ENCODE results near the gene PHYKPL. TPM values are rescaled to one million over a fixed set of nuclear protein-coding genes. Genes with fewer than 3 reads are reported as not detected.
A peak's percentile ranks its signal among the peaks of the same experiment; 100 is the strongest.

The PHYKPL gene
- total RNA-seq, 1 experiment from 2014 or later: 41.7 TPM

DNA sequence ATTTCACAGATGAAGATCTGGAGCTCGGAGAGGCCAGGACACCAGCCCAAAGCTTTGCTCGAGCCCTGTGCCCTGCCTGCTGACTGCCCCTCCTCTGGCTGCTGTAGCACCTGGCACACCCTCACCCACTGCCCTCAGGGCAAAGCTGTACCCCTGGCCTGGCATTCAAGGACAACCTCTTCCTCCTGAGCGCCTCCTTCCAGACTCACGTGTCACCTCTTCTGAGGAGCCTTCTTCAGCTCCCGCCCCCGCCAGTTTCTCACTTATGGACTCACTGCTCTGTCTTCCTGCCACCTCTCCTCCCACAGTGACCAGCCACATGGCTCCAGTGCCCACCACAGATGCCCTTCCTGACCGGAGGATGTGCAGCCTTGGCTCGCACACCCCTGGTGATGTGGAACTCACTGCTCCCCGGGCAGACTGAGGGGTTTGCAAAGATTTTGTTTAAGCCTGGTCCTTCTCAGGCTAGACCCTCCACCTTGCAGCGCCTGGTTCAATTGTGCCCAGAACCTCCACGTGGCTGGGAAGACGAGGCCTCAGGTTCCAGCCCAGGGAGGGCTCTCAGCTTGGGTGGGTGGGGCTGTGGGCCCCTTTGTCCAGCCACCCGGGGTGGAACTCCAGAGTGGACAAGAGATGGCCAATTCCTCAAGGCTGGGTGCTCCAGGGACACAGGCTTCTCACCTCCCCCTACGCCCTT is 46.6 kb upstream of the PHYKPL start:
- peaks cover 8% of the 10 kb centered on the region for H3K27me3 Mint-ChIP-seq (ENCODE audit: low read depth)
- ChIA-PET CTCF (interaction anchor here (0.6 to 3.5 kb wide), 10 partner anchors 11 to 553 kb away, joined by 3 to 34 read pairs (median 4); partner anchors contain the start of gene COL23A1), POLR2A (no interaction called here)
- peaks cover 4% of the 10 kb centered on the region for H3K4me1 Mint-ChIP-seq
- DNase-seq (ENCODE audit: low spot score) (no peak), ATAC-seq (no peak)
- no peak for TF ChIP-seq CREM (CRISPR knock-in tag; IDR thresholded peaks at IDR 0.05)
- TF ChIP-seq, protein P1, sequence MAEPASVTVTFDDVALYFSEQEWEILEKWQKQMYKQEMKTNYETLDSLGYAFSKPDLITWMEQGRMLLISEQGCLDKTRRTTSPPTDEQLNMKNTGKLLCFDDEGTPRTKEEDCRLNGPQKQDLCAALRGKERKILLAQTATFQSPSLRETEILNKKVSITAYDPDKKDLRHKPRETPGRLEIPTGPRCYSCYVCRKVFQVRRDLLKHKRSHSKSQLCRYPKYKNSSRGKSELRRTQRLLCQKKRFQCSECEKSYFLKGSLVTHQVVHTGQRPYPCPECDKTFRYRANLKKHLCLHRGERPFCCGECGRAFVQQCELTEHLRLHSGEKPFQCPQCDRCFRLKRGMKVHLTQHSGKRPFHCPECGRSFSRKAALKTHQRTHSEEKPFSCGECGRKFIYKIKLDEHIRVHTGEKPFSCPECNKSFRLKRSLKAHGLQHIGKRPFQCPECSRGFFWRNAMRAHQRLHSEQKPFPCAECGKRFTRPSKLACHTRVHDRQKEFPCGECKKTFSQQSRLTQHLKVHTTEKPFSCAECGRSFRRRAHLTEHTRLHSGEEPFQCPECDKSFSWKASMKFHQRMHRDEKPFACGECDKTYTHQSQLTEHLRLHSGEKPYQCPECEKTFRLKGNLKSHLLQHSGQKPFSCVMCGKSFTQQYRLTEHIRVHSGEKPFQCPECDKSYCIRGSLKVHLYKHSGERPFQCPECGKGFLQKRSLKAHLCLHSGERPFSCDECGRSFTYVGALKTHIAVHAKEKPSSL (CRISPR knock-in tag; conservative IDR thresholded peaks at IDR 0.05): no peak
- no peak for TF ChIP-seq ZNF219 (CRISPR knock-in tag; IDR thresholded peaks at IDR 0.05; ENCODE audit: borderline replicate concordance)
- TF ChIP-seq CBFB (CRISPR knock-in tag; IDR thresholded peaks at IDR 0.05; ENCODE audit: low read depth): no peak
- no peak for TF ChIP-seq FOXJ3 (CRISPR knock-in tag; IDR thresholded peaks at IDR 0.05; ENCODE audit: borderline replicate concordance)
- TF ChIP-seq, protein P2, sequence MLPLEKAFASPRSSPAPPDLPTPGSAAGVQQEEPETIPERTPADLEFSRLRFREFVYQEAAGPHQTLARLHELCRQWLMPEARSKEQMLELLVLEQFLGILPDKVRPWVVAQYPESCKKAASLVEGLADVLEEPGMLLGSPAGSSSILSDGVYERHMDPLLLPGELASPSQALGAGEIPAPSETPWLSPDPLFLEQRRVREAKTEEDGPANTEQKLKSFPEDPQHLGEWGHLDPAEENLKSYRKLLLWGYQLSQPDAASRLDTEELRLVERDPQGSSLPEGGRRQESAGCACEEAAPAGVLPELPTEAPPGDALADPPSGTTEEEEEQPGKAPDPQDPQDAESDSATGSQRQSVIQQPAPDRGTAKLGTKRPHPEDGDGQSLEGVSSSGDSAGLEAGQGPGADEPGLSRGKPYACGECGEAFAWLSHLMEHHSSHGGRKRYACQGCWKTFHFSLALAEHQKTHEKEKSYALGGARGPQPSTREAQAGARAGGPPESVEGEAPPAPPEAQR (CRISPR knock-in tag; IDR thresholded peaks at IDR 0.05): no peak
- TF ChIP-seq NFYB (CRISPR knock-in tag; conservative IDR thresholded peaks at IDR 0.05; ENCODE audit: low read depth): no peak
- TF ChIP-seq GRHL2 (CRISPR knock-in tag; IDR thresholded peaks at IDR 0.05; ENCODE audit: insufficient replicate concordance, severe bottlenecking): no peak
- no peak for TF ChIP-seq FOXK1 (CRISPR knock-in tag; IDR thresholded peaks at IDR 0.05)
- TF ChIP-seq ETV6 (CRISPR knock-in tag; IDR thresholded peaks at IDR 0.05): no peak
- TF ChIP-seq, protein P3, sequence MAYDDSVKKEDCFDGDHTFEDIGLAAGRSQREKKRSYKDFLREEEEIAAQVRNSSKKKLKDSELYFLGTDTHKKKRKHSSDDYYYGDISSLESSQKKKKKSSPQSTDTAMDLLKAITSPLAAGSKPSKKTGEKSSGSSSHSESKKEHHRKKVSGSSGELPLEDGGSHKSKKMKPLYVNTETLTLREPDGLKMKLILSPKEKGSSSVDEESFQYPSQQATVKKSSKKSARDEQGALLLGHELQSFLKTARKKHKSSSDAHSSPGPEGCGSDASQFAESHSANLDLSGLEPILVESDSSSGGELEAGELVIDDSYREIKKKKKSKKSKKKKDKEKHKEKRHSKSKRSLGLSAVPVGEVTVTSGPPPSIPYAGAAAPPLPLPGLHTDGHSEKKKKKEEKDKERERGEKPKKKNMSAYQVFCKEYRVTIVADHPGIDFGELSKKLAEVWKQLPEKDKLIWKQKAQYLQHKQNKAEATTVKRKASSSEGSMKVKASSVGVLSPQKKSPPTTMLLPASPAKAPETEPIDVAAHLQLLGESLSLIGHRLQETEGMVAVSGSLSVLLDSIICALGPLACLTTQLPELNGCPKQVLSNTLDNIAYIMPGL (CRISPR knock-in tag; IDR thresholded peaks at IDR 0.05): no peak
- peaks cover 16% of the 10 kb centered on the region for H3K9me3 Mint-ChIP-seq
- peaks cover 6% of the 10 kb centered on the region; the same call in 1 of the 2 replicates for H3K36me3 Mint-ChIP-seq
- H3K4me3 Mint-ChIP-seq: no peak overlapping the region
- H3K27ac Mint-ChIP-seq: peak overlapping the region; percentile 24; the same call in 1 of the 2 replicates

DNA sequence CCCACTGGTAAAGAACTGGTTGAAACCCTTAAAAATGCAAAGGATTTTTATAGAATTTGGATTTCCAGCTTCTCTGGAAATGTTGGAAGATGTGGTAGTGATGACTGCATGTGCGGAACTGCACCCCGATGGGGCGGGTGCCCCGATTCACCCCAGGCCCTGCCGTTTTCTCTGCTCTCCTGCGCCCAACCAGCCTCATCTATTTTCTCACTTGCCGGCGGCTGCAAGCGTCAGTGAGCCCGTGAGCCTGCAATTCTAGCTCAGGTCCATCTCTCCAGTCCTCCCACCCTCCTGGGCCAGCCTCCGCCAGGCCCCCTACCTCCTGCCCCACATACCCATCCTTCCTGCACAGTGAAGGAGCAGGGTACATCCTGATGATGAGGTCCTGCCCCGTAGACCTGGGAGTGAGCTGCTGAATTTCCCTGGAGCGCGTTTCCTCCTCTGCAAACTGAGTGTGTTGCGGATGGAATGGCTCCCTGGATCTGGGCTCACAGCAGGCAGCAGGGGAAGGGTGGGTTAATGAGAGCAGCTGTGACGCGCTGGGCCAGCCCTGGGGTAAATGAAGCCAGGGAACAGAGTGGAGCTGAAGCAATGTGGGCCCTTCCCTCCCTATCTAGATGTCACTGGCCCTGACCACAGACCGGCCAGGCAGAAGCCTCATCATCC is 45.9 kb upstream of the PHYKPL start:
- CTCF ChIA-PET: interaction anchor here (0.6 to 3.5 kb wide), 7 partner anchors 12 to 553 kb away, joined by 3 to 34 read pairs (median 4); partner anchors contain the start of gene COL23A1
- Mint-ChIP-seq H3K27ac (no peak overlapping the region), H3K9me3 (peaks cover 11% of the 10 kb centered on the region), H3K4me3 (no peak overlapping the region), H3K4me1 (peaks cover 4% of the 10 kb centered on the region), H3K27me3 (ENCODE audit: low read depth) (peaks cover 8% of the 10 kb centered on the region), H3K36me3 (peaks cover 6% of the 10 kb centered on the region; the same call in 1 of the 2 replicates)
- POLR2A ChIA-PET: no interaction called here
- ATAC-seq: no peak
- no peak for DNase-seq (ENCODE audit: low spot score)
- no peak for TF ChIP-seq IRF2 (CRISPR knock-in tag; IDR thresholded peaks at IDR 0.05; ENCODE audit: borderline replicate concordance, low read depth)
- TF ChIP-seq, protein P4, sequence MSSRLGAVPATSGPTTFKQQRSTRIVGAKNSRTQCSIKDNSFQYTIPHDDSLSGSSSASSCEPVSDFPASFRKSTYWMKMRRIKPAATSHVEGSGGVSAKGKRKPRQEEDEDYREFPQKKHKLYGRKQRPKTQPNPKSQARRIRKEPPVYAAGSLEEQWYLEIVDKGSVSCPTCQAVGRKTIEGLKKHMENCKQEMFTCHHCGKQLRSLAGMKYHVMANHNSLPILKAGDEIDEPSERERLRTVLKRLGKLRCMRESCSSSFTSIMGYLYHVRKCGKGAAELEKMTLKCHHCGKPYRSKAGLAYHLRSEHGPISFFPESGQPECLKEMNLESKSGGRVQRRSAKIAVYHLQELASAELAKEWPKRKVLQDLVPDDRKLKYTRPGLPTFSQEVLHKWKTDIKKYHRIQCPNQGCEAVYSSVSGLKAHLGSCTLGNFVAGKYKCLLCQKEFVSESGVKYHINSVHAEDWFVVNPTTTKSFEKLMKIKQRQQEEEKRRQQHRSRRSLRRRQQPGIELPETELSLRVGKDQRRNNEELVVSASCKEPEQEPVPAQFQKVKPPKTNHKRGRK (CRISPR knock-in tag; IDR thresholded peaks at IDR 0.05; ENCODE audit: borderline replicate concordance): no peak
- no peak for TF ChIP-seq GTF2I (CRISPR knock-in tag; conservative IDR thresholded peaks at IDR 0.05)
- TF ChIP-seq, protein P5, sequence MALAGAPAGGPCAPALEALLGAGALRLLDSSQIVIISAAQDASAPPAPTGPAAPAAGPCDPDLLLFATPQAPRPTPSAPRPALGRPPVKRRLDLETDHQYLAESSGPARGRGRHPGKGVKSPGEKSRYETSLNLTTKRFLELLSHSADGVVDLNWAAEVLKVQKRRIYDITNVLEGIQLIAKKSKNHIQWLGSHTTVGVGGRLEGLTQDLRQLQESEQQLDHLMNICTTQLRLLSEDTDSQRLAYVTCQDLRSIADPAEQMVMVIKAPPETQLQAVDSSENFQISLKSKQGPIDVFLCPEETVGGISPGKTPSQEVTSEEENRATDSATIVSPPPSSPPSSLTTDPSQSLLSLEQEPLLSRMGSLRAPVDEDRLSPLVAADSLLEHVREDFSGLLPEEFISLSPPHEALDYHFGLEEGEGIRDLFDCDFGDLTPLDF (CRISPR knock-in tag; IDR thresholded peaks at IDR 0.05): no peak
- TF ChIP-seq TEAD1 (CRISPR knock-in tag; IDR thresholded peaks at IDR 0.05): no peak
- TF ChIP-seq TEAD4 (CRISPR knock-in tag; IDR thresholded peaks at IDR 0.05): no peak
- TF ChIP-seq, protein P6, sequence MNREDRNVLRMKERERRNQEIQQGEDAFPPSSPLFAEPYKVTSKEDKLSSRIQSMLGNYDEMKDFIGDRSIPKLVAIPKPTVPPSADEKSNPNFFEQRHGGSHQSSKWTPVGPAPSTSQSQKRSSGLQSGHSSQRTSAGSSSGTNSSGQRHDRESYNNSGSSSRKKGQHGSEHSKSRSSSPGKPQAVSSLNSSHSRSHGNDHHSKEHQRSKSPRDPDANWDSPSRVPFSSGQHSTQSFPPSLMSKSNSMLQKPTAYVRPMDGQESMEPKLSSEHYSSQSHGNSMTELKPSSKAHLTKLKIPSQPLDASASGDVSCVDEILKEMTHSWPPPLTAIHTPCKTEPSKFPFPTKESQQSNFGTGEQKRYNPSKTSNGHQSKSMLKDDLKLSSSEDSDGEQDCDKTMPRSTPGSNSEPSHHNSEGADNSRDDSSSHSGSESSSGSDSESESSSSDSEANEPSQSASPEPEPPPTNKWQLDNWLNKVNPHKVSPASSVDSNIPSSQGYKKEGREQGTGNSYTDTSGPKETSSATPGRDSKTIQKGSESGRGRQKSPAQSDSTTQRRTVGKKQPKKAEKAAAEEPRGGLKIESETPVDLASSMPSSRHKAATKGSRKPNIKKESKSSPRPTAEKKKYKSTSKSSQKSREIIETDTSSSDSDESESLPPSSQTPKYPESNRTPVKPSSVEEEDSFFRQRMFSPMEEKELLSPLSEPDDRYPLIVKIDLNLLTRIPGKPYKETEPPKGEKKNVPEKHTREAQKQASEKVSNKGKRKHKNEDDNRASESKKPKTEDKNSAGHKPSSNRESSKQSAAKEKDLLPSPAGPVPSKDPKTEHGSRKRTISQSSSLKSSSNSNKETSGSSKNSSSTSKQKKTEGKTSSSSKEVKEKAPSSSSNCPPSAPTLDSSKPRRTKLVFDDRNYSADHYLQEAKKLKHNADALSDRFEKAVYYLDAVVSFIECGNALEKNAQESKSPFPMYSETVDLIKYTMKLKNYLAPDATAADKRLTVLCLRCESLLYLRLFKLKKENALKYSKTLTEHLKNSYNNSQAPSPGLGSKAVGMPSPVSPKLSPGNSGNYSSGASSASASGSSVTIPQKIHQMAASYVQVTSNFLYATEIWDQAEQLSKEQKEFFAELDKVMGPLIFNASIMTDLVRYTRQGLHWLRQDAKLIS (CRISPR knock-in tag; IDR thresholded peaks at IDR 0.05; ENCODE audit: borderline replicate concordance): no peak
- TF ChIP-seq ZNF671 (CRISPR knock-in tag; IDR thresholded peaks at IDR 0.05): no peak
- no peak for TF ChIP-seq CREM (CRISPR knock-in tag; IDR thresholded peaks at IDR 0.05)
- no peak for TF ChIP-seq EMX1 (CRISPR knock-in tag; IDR thresholded peaks at IDR 0.05)

Measured in WTC11 (cell line).